HG03575 (cell line): ENCODE measurements around the gene MBD3.

Experiments
- ATAC-seq: cut with Tn5 transposase; IDR thresholded peaks from one replicate; pipeline ENCODE4 v1.9.1; 2021; ENCODE audit not compliant: unreplicated experiment, insufficient number of reproducible peaks, low FRiP score; ENCODE audit errors: extremely low read depth

MBD3 gene

GRCh38 chr19:1527650-1528309, 64.9 kb downstream of the MBD3 start:
- ATAC-seq = no peak

GRCh38 chr19:1526979-1527649, 65.6 kb downstream of the MBD3 start:
- no peak for ATAC-seq

DNA sequence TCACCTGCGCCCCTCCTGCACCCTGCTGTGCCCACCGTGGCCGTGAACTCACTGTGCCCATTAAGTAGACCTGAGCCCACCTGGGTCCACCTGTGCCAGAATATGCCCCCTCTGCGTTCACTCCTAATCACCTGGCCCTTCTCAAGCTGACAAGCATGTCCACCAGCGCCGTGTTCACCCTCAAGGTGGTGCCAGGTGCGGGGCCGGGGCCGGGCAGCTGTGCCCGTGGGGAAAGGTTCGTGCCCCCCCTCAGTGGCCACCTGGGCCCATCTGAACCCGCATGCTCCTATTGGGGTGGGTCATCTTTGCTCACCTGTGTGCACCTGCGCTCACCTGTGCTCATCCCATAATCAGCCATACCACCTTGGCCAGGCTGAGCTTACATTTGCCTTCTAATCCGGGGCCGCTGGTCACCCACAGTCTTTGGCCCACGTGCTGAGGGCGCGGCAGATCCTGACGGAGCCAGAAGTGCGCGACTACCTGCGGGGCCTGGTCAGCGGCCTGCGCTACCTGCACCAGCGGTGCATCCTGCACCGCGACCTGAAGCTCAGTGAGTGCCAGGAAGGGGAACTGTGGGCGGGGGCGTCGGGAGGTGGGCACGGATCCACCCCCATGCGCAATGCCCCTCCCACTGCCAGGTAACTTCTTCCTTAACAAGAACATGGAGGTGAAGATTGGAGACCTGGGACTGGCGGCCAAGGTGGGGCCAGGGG, 66.4 kb downstream of the MBD3 start:
- no peak for ATAC-seq

DNA sequence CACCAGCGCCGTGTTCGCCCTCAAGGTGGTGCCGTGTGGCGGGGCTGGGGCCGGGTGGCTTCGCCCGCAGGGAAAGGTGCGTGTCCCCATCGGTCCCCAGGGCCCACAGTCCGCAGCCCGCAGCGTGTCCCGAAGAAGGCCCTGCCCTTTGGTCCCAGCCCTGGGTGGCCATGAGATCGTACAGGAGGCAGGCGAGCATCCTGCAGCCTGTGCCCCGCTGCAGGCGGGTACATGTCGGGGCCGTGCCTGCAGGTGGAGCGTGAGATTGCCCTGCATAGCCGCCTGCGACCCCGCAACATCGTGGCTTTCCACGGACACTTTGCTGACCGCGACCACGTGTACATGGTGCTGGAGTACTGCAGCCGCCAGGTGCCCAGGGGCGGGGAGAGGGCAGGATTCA, 67.3 kb downstream of the MBD3 start:
- no peak for ATAC-seq

DNA sequence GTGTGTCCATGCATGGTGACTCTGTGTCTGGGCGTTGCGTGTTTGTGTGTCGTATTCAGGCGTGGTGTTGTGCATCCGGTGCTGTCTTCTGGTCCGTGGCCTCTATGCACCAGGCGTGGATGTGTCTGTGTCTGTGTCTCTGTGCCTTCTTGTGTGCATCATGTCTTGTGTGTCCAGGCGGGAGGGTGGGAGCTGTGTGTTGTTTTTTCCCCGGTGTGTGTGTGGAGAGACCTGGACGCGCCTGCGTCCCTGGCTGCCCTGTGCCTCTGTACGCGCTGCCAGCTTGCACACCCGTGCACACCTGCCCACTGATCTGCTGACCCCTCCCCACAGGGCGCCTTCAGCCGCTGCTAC, 67.7 kb downstream of the MBD3 start:
- ATAC-seq = no peak

GRCh38 chr19:1524287-1524971, 68.2 kb downstream of the MBD3 start:
- ATAC-seq = no peak
